Fibroblast of mammary gland (primary cell): Measurements from ENCODE around the gene PPP3R1.

Source experiments
- DNase-seq: peaks from one replicate; pipeline ENCODE4 v3.0.0-alpha.2; 2010; ENCODE audit warnings: low read depth
- H3K4me3 ChIP-seq: 2 replicates; pipeline ENCODE4 v1.5.1; 2011; ENCODE audit warnings: low read depth, mild to moderate bottlenecking, low read length, moderate library complexity; ENCODE audit not compliant: control insufficient read depth
- TF ChIP-seq, protein P1 (sequence below): conservative IDR thresholded peaks from 2 replicates; pipeline ENCODE4 v1.5.1; 2011; ENCODE audit warnings: low read depth, low read length, inconsistent platforms; ENCODE audit not compliant: control insufficient read depth, insufficient read depth

The PPP3R1 gene

DNA sequence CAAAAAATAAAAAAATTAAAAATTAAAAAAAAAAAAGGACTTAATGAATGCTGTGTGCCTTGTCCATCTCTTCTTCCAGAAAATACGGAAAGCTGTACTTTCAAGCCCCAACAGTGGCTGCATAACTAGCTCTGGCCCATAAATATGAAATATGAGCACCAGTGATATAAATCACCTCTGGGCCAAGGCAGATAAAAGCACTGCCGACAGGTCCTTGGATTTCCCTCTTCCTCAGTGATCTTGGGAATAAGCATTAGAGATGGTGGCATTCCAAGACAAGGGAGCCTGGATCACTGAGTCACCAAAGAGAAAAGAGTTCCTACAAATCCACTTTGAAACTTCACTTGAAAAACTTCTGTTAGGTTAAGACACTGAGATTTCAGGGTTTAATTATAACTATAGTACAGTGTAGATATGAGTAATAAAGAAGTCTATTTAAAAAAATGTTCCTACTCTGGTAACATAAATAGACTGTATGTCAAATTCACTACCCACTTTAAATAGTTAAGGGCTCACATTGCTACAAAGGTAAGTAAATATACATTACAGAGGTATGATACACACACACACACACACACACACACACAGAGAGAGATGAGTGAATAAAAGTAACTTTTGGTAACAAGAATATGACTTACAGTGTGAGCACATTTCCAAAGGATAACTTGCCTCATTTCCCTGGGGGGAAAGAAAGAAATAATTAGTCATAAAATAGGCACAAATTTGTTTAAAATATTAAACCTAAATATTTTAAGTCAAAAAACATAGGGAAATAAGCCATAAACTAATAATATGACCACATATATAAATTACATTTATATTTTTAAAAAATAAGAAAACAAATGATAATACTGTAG is 35.6 kb downstream of the PPP3R1 start:
- H3K4me3 ChIP-seq: no peak overlapping the region
- TF ChIP-seq, protein P1, sequence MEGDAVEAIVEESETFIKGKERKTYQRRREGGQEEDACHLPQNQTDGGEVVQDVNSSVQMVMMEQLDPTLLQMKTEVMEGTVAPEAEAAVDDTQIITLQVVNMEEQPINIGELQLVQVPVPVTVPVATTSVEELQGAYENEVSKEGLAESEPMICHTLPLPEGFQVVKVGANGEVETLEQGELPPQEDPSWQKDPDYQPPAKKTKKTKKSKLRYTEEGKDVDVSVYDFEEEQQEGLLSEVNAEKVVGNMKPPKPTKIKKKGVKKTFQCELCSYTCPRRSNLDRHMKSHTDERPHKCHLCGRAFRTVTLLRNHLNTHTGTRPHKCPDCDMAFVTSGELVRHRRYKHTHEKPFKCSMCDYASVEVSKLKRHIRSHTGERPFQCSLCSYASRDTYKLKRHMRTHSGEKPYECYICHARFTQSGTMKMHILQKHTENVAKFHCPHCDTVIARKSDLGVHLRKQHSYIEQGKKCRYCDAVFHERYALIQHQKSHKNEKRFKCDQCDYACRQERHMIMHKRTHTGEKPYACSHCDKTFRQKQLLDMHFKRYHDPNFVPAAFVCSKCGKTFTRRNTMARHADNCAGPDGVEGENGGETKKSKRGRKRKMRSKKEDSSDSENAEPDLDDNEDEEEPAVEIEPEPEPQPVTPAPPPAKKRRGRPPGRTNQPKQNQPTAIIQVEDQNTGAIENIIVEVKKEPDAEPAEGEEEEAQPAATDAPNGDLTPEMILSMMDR: no peak
- peak; percentile 45 for DNase-seq

DNA sequence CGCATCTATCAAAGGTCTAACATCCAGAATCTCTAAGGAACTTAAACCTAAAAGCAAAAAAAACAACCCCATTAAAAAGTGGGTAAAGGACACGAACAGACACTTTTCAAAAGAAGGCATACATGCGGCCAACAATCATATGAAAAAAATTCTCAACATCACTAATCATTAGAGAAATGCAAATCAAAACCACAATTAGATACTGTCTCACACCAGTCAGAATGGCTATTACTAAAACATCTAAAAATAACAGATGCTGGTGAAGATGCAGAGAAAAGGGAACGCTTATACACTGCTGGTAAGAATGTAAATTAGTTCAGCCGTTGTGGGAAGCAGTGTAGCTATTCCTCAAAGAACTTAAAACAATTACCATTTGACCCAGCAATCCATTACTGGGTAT is 38.0 kb downstream of the PPP3R1 start:
- H3K4me3 ChIP-seq: no peak overlapping the region
- no peak for DNase-seq
- TF ChIP-seq, protein P1: no peak

DNA sequence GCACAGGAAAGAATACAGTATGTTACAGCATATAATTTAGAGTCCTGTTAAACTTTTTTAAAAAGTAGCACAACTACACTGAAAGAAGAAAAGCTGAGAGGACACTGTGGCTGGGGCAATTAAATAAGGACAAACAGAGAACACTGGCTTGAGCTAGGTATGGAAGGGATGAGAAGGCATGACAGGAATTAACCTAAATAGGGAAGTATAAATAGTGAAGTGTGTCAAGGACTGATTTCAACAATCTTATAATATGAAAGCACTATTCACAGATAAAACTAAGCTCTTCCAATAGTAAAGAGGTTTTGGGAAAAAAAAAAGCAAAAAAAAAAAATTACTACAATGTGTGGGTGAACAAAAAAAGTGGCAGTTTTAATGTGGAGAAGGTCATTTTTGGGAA is 45.5 kb downstream of the PPP3R1 start:
- no peak for DNase-seq
- TF ChIP-seq, protein P1: no peak
- no peak overlapping the region for H3K4me3 ChIP-seq

DNA sequence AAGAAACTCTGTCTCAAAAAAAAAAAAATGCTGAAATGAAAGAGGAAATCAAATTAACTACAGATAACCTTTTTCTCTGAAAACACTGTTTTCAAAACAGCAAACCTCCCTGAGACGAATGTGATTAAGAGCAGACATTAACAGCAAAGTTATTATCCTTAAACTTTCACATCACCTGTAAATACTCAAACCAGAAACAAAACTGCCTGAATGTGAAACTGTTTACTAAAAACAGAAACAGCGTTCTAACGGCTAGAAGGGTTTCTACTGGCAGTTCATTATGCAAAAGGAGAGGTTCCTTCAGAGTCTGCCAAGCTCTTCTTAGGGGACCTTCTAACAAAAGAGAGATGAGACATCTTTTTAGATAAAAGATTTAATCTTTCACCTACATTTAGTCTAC is 48.7 kb downstream of the PPP3R1 start:
- TF ChIP-seq, protein P1: no peak
- H3K4me3 ChIP-seq: no peak overlapping the region
- DNase-seq: no peak

DNA sequence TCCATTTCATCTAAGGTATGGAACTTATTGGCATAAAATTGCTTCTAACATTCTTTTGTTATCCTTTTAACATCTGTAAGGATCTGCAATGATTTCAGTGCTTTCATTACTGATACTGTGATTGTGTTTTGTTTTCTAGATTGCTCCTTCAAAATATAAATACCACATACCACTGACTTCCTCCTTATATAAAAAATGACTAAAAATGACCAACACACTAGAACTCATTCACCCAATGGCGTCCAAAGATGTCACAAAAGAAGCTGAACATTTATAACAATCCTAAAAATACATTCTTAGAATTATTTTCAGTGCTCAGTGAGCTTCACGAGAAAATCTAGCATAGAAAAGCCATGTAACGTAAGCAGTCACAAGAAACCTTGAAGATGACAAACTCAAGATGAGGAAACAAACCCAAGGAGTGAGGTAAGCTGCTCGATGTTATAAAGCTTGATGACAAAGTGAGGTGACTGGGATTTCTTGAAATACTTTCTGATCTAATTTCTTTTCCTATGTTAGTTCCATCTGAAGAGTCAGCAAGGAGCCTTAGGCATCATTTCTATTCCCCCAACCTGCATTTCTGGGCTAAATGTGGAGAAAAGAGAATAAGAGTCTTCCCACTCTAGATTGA is 52.1 kb downstream of the PPP3R1 start:
- TF ChIP-seq, protein P1: no peak
- DNase-seq: peak; percentile 42
- H3K4me3 ChIP-seq: no peak overlapping the region

DNA sequence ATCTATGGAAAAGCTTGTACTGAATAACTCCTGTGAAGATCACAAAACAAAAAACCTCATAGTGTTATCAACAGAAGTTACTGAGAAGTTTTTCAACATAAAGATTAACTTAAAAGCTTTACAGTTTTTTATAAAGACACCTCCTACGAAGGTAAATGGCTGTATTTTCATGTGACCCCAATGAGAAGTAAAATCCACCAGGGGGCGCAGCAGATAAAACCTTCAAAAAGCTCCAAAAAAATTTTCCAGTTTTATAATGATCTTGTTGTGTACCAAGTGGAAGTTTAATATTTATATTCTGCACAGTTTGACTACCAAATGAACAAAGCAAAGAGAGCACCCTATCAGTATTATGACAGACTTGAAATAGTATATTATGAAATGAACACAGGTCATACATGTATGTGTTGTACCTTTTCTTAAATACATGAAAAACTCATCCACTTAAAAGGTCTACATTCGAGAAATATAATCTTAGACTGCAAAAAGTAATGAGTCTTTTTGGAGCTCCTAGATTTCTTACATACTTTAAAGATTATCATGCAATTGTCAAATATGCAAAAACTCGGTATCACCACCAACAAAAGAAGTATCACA is 56.1 kb downstream of the PPP3R1 start:
- no peak overlapping the region for H3K4me3 ChIP-seq
- TF ChIP-seq, protein P1: peak; percentile 63
- peak; percentile 68 for DNase-seq
